ENCODE measurements around the gene MYO18A. TPM values are rescaled to one million over a fixed set of nuclear protein-coding genes. Genes with fewer than 3 reads are reported as not detected.

Gene MYO18A
- 10 to 100 TPM; 14.5 to 72.3 (median 50.8) TPM for total RNA-seq

GRCh38 chr17:29180034-29180787, at the start of gene MYO18A:
MYO18A (minus strand) TSS chr17:29180398; CDS start chr17:29166940, 13,458 bp downstream.
- TF ChIP-seq CTCF (IDR thresholded peaks at IDR 0.05; ENCODE audit: low read depth): no peak

GRCh38 chr17:29225396-29225795, 45.2 kb upstream of the MYO18A start:
- no peak for TF ChIP-seq CTCF (IDR thresholded peaks at IDR 0.05; ENCODE audit: low read depth)

GRCh38 chr17:29219378-29220047, 39.3 kb upstream of the MYO18A start:
- no peak for TF ChIP-seq CTCF (IDR thresholded peaks at IDR 0.05; ENCODE audit: low read depth)

GRCh38 chr17:29216856-29217255, 36.7 kb upstream of the MYO18A start:
- TF ChIP-seq CTCF (IDR thresholded peaks at IDR 0.05; ENCODE audit: low read depth): no peak

- no peak for TF ChIP-seq CTCF (IDR thresholded peaks at IDR 0.05; ENCODE audit: low read depth)
Observed at GRCh38 chr17:29216181-29216580, 36.0 kb upstream of the MYO18A start.

GRCh38 chr17:29215717-29216116, 35.5 kb upstream of the MYO18A start:
- TF ChIP-seq CTCF (IDR thresholded peaks at IDR 0.05; ENCODE audit: low read depth): no peak

GRCh38 chr17:29215174-29215573, 35.0 kb upstream of the MYO18A start:
- no peak for TF ChIP-seq CTCF (IDR thresholded peaks at IDR 0.05; ENCODE audit: low read depth)

All from subcutaneous adipose tissue (tissue), 4 donors.